ENCODE data around the gene WDR48. TPM values are rescaled to one million over a fixed set of nuclear protein-coding genes. Genes with fewer than 3 reads are reported as not detected.
"Not testable (repeated sequence)": the region's sequence is repeated elsewhere in the genome, so short reads cannot be mapped to it uniquely, and the experiment has no call there.

Gene WDR48
- 118 TPM for total RNA-seq

GRCh38 chr3:39051649-39052561 lies at the start of gene WDR48, which contains the start of gene SCN11A:
WDR48 (plus strand) TSS chr3:39052016; CDS start chr3:39052026, 10 bp downstream.
SCN11A (minus strand) TSS chr3:39051944; CDS start chr3:38950362, 101,582 bp downstream.
- DNase-seq, result peak; percentile 92

- no peak for DNase-seq
Measured at GRCh38 chr3:39005295-39005694, 46.5 kb upstream of the WDR48 start.

GRCh38 chr3:39011191-39011736 lies 40.6 kb upstream of the WDR48 start:
- DNase-seq, result no peak

- no peak for DNase-seq
Measured at GRCh38 chr3:39013289-39013688, 38.5 kb upstream of the WDR48 start.

GRCh38 chr3:39013921-39014509 lies 37.8 kb upstream of the WDR48 start:
- DNase-seq, result no peak

- no peak for DNase-seq
Measured at GRCh38 chr3:39015418-39015817, 36.4 kb upstream of the WDR48 start.

GRCh38 chr3:39019299-39019698 lies 32.5 kb upstream of the WDR48 start:
- DNase-seq, result no peak

GRCh38 chr3:39021029-39021428 lies 30.8 kb upstream of the WDR48 start:
- no peak for DNase-seq

- DNase-seq, result no peak
Measured at GRCh38 chr3:39021465-39022285, 30.1 kb upstream of the WDR48 start.

- DNase-seq, result no peak
Measured at GRCh38 chr3:39022286-39022630, 29.6 kb upstream of the WDR48 start.

- no peak for DNase-seq
Measured at GRCh38 chr3:39024497-39024896, 27.3 kb upstream of the WDR48 start.

GRCh38 chr3:39025222-39025970 lies 26.4 kb upstream of the WDR48 start:
- DNase-seq, result no peak

GRCh38 chr3:39028546-39028945 lies 23.3 kb upstream of the WDR48 start:
- no peak for DNase-seq

GRCh38 chr3:39029556-39029955 lies 22.3 kb upstream of the WDR48 start:
- DNase-seq, result no peak

GRCh38 chr3:39038165-39038564 lies 13.7 kb upstream of the WDR48 start:
- DNase-seq, result no peak

GRCh38 chr3:39050029-39050428 lies 1.8 kb upstream of the WDR48 start:
- no peak for DNase-seq

- DNase-seq, result no peak
Measured at GRCh38 chr3:39052583-39052982, 767 bp downstream of the WDR48 start.

- DNase-seq, result no peak
Measured at GRCh38 chr3:39053696-39054095, 1.9 kb downstream of the WDR48 start.

- no peak for DNase-seq
Measured at GRCh38 chr3:39056151-39056550, 4.3 kb downstream of the WDR48 start.

- not testable (repeated sequence) for DNase-seq
Measured at GRCh38 chr3:39061228-39061627, 9.4 kb downstream of the WDR48 start.

GRCh38 chr3:39062180-39062579 lies 10.4 kb downstream of the WDR48 start:
- DNase-seq, result no peak

- DNase-seq, result no peak
Measured at GRCh38 chr3:39063143-39063542, 11.3 kb downstream of the WDR48 start.

Measured in occipital lobe (tissue), 2 donors.